HG03521 (cell line): Measurements from ENCODE around the gene P2RX3.
"Not testable (repeated sequence)": the region's sequence is repeated elsewhere in the genome, so short reads cannot be mapped to it uniquely, and the experiment has no call there.

Experiments
- ATAC-seq: cut with Tn5 transposase; IDR thresholded peaks from one replicate; pipeline ENCODE4 v1.9.1; 2021; ENCODE audit warnings: mild to moderate bottlenecking, moderate library complexity; ENCODE audit not compliant: unreplicated experiment

Gene P2RX3

GRCh38 chr11:57338142-57338541 is at the start of gene P2RX3:
Gene P2RX3 (plus strand): TSS chr11:57338352. CDS start chr11:57338551, 199 bp downstream.
- ATAC-seq: no peak

GRCh38 chr11:57288771-57289579 is 49.2 kb upstream of the P2RX3 start:
- ATAC-seq: no peak

GRCh38 chr11:57290288-57290687 is 47.9 kb upstream of the P2RX3 start:
- no peak for ATAC-seq

GRCh38 chr11:57294225-57295131 is 43.7 kb upstream of the P2RX3 start:
- no peak for ATAC-seq

GRCh38 chr11:57296205-57296604 is 41.9 kb upstream of the P2RX3 start:
- not testable (repeated sequence) for ATAC-seq

- ATAC-seq: no peak
Observed at GRCh38 chr11:57297221-57297620, 40.9 kb upstream of the P2RX3 start.

GRCh38 chr11:57299150-57299737 is 38.9 kb upstream of the P2RX3 start:
- ATAC-seq: no peak

GRCh38 chr11:57300785-57301184 is 37.4 kb upstream of the P2RX3 start:
- ATAC-seq: no peak

- no peak for ATAC-seq
Observed at GRCh38 chr11:57301711-57302423, 36.3 kb upstream of the P2RX3 start.

GRCh38 chr11:57302489-57302888 is 35.7 kb upstream of the P2RX3 start:
- no peak for ATAC-seq

GRCh38 chr11:57303280-57303989 is 34.7 kb upstream of the P2RX3 start:
- no peak for ATAC-seq

- no peak for ATAC-seq
Observed at GRCh38 chr11:57303990-57304579, 34.1 kb upstream of the P2RX3 start.

GRCh38 chr11:57305523-57305922 is 32.6 kb upstream of the P2RX3 start:
- no peak for ATAC-seq

GRCh38 chr11:57306161-57306876 is 31.8 kb upstream of the P2RX3 start:
- no peak for ATAC-seq

GRCh38 chr11:57306940-57307565 is 31.1 kb upstream of the P2RX3 start:
- no peak for ATAC-seq

- ATAC-seq: no peak
Observed at GRCh38 chr11:57307666-57308270, 30.4 kb upstream of the P2RX3 start.

GRCh38 chr11:57308426-57309060 is 29.6 kb upstream of the P2RX3 start:
- ATAC-seq: no peak
